AG09319 (cell line): ENCODE data around the gene MFSD2A.
A peak's percentile ranks its signal among the peaks of the same experiment; 100 is the strongest.

Source experiments
- DNase-seq: peaks from one replicate; pipeline ENCODE4 v3.0.0-alpha.2; 2010; ENCODE audit warnings: low read depth; ENCODE audit errors: extremely low read depth
- TF ChIP-seq, protein P1 (sequence below): IDR thresholded peaks from 2 replicates; pipeline ENCODE4 v1.5.1; 2011; ENCODE audit warnings: low read depth, mild to moderate bottlenecking, inconsistent platforms, low read length, moderate library complexity

MFSD2A gene

DNA sequence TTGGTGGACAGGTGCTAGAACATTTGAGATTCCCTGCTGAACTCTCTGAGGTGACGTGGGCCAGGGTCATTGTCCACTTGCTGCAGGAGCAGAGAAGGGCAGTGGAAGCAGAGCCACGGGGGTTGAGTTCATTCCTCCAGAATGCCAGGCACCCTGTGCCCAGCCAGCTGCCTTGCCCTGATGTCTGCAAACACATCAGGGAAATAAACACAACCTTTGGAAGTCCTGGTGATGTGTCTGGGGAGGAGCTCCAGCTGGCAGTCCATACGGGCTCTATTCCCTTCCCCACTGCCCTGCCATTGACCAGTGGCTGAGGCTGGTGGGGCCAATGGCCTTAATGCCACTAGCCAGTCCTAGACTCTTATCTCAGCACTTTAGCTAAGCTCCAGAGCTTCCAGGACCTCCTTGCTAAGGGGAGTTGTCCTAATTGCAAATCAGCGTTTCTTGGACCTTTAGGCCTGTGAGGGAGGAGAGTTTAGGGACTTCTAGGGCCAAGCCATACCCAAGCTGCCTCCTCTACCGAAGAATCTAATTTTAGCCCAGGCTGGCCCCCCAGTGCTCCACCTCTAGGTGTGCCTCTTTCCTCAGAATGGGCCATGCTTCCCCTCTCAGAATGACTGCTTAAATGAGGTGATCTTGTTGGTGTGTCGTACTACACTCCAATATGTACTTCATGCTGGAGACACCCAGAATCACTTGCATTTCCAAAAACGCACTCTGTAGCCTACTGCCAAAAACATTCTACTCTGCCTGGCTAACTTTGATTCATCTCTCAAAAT, 25.9 kb upstream of the MFSD2A start:
- no peak for DNase-seq
- TF ChIP-seq, protein P1, sequence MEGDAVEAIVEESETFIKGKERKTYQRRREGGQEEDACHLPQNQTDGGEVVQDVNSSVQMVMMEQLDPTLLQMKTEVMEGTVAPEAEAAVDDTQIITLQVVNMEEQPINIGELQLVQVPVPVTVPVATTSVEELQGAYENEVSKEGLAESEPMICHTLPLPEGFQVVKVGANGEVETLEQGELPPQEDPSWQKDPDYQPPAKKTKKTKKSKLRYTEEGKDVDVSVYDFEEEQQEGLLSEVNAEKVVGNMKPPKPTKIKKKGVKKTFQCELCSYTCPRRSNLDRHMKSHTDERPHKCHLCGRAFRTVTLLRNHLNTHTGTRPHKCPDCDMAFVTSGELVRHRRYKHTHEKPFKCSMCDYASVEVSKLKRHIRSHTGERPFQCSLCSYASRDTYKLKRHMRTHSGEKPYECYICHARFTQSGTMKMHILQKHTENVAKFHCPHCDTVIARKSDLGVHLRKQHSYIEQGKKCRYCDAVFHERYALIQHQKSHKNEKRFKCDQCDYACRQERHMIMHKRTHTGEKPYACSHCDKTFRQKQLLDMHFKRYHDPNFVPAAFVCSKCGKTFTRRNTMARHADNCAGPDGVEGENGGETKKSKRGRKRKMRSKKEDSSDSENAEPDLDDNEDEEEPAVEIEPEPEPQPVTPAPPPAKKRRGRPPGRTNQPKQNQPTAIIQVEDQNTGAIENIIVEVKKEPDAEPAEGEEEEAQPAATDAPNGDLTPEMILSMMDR, result no peak

DNA sequence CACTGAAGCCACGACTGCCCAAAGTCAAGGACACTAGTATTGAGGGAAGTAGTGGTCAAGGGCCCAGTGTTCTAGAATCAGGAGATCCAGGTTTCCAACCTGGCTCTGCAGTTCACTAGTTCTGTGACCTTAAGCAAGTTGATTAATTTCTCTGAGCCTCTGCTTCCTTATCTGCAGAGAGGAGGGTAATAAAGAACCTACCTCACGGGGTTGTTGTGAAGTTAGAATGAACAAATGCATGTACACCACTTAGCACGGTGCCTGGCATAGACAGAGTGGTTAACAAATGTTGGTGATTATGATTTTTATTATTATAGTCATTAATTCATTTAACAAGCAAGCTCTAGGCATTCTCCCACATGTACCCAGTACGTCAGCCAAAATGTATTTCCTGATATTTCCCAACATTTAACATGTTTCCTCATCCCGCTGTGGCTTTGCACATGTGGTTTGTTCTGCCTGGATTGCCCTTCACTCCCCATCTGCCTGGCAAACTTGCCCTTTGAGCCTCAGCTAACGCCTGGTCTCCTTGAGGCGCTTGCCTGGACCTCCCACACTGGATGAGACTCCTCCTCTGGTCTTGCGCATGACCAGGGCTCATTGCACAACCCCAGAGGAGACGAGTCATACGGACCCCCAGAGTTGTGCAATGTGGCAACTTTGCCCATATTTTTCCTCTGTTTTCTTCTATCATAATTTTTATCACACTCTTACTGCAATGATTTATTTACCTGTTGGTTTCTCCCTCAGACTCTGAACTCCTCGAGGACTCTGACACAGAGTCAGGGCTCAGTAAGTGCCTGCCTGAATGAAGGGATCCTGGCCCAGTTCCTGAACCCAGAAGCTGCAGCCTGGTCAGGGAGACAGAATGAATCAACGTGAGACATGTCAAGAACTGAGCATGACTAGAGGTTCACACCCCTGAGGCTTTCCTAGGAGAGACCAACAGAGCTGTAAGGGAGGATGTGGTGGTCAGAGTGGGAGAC, 20.7 kb upstream of the MFSD2A start:
- DNase-seq, result peak; percentile 96

DNA sequence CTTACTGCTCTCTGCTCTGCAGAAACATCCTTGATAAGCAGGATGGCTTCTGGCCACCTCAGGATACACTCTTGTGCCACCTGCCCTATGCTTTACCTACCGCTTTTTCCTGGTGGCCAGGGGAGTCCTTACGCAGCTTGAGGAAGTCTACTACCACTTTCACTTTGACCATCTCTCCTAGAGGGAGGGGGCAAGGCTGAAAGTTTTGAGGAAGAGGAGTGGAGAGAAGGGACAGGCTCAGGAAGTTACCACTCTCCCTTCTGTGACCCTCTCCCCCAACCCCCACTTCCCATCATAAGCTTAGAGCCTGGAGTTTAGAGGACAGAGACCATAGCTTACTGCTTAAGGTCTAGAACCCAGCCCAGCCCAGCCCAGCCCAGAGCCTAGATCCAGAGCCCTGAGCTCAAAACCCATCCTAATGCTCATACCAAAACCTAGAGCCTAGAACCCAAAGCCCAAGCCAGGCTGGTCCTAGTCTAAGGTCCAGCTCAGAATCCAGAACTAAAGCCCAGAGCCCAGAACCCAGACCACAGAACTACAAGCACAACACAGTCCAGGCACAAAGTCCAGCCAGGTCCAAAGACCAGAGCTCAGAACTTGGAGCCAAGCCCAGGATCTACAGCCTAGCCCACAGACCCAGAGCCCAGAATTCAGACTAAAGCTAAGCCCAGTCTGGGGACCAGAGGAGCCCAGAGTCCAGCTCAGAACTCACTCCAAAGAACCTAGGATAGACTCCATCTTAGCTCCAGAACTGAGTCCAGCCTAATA, 18.0 kb upstream of the MFSD2A start:
- no peak for DNase-seq
- TF ChIP-seq, protein P1, result no peak

More for the DNA sequence above, 20.7 kb upstream of the MFSD2A start:
- TF ChIP-seq, protein P1, result no peak

DNA sequence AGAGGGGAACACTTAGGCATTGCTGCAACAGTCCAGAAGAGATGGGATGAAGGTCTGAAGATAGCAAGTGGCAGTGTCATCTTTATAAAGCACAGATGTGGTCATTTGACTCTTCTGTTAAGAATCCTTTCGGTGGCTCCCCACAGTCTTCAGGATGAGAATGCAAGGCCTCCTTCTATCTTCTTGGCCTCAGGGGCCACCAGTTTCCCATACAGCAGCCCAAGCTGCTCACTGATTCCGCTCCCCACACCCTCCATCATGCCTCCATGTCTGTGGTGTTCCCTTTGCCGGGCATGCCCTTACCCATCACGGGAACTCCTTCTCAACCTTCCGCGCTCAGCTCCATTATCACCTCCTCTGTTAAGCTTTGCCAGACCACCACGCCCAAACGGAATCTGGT, 16.1 kb upstream of the MFSD2A start:
- no peak for DNase-seq
- TF ChIP-seq, protein P1, result no peak

DNA sequence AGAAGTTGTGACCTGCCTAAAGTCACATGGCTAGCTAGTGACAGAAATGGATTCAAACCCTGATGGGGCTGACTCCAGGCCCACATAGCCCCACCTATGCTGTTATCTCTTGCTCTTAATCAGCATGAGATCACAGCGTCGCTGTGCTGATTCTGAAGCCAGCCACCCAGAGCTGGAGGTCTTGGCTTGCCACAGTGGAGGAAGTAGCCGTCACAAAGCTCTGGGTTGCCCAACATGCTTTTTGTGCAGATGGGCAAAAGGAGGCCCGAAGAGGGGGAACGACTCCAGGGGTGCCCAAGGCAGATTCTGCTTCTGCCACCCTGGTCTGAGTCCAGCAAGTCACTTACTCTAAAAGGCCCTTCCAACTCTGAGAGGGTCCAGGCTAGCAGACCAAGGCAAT, 14.7 kb upstream of the MFSD2A start:
- TF ChIP-seq, protein P1, result no peak
- DNase-seq, result no peak

DNA sequence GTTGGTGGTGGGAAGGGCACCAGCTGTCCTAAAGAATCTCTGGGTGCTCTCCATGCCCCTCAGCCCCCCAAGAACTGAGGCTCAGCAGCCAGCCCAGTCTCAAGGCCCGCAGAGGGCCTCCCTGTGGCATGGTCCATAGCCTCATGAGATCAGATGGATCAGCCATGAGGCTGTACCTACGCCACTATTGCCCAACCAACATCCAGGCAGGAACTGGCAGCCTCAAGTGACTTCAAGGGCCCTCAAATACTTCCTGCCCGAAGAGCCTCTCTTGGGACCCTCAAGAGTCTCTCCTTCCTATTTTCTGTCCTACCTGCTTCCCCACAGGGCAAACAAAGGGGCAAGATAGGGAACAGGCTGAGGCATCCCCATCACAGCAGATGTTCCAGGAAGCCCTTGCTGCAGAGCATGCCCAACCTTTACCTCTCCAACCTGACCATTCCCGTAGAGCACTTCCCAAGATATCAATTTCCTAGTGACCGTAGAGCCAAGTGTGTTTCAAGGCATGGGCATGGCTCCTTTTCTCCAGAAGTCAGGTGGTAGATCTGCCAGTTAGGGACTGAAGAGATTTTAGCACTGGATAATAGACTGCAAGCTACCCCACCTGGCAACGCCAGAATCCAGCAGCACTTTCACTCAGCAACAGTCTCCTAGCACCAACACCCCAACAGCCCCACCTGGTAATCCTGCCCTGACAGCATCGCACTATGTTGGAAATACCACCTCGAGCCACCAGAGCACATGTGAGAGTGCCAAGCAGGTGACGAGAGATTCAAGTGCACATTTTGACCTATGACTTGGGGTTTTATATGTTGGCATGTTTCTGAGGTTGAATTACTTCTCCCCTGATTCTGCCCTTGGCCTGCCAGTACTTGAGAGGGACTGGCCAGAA, 13.7 kb upstream of the MFSD2A start:
- no peak for DNase-seq
- TF ChIP-seq, protein P1, result no peak
